Pancreas (tissue), 10 donors: ENCODE results near the gene SPTB. TPM values are rescaled to one million over a fixed set of nuclear protein-coding genes. Genes with fewer than 3 reads are reported as not detected.
A peak's percentile ranks its signal among the peaks of the same experiment; 100 is the strongest.

Experiments used
- ATAC-seq, 4 donors: fragments of 200-7000 bp; cut with Tn5 transposase; one replicate each; pipeline versions ENCODE4 v1.8.0 to v1.9.1; 2020; ENCODE audit warnings: mild to moderate bottlenecking in 4 of 4, moderate library complexity in 4 of 4
- DNase-seq, 6 donors: peaks; one replicate each; pipeline ENCODE4 v3.0.0-alpha.2; 2020
- FAIRE-seq: peaks from 2 replicates; lab custom pipeline; 2012; peaks lifted over from hg19 to GRCh38; lab: Jason Lieb, UNC
- H3K27ac ChIP-seq, 4 donors: fragments of 200-600 bp; sonication (generic); 1 replicate in 3 of 4; 2 replicates in 1 of 4; pipeline versions ENCODE4 v1.5.0 to v1.8.0; 2020
- H3K27me3 ChIP-seq, 4 donors: fragments of 200-600 bp; one replicate each; pipeline ENCODE4 v1.8.0; 2021
- H3K36me3 ChIP-seq, 3 donors: fragments of 200-600 bp; sonication (generic) in 1 of 3; one replicate each; pipeline versions ENCODE4 v1.5.0 to v1.8.0; 2020 to 2021
- H3K4me1 ChIP-seq, 3 donors: fragments of 200-600 bp; one replicate each; pipeline ENCODE4 v1.8.0; 2021
- H3K4me3 ChIP-seq, 4 donors: fragments of 200-600 bp; sonication (generic) in 2 of 4; one replicate each; pipeline versions ENCODE4 v1.5.0 to v1.8.0; 2020 to 2021
- H3K9me3 ChIP-seq, 4 donors: fragments of 200-600 bp; one replicate each; pipeline ENCODE4 v1.8.0; 2021
- CTCF ChIP-seq, 4 donors: fragments of 200-600 bp; sonication (generic) in 3 of 4; IDR thresholded peaks; one replicate each; pipeline versions ENCODE4 v1.5.0 to v1.8.0; 2021; ENCODE audit warnings: antibody characterized with exemption in 4 of 4
- WGBS, 2 donors: extraction: QIAGEN DNeasy Blood & Tissue Kit; methylation state at CpG; one replicate each; pipeline ENCODE4 v1.1.7; 2013; 5-methylcytosine and 5-hydroxymethylcytosine counted together
- intact Hi-C, 3 donors: fragments of 100-400 bp; cut with DNase I; formaldehyde crosslinking; loops; one replicate each; pipeline versions ENCODE4 v1.11.1 to v1.14.2; 2022
- polyA plus RNA-seq, 2 donors: library from polyadenylated mRNA; stranded (reverse); fragments of 200-250 nt; gene quantifications; one replicate each; pipeline ENCODE4 v1.2.3, GENCODE V29; 2013
- total RNA-seq, 6 donors: library from RNA; stranded (reverse); fragmentation: NEBNext Ultra II Directional in 4 of 6; extraction: Animal tissue kit (Norgen Biotek cat#: 25700) in 4 of 6; gene quantifications; one replicate each; pipeline versions ENCODE4 v1.2.1 to v1.2.4, GENCODE V29; 2021 to 2023
- donor health status: healthy with polysubstance abuse.
- donor health status: DM: no; HTN: no; CAD: no; lungs with moderate emphysema.
- donor health status: DM: no; HTN: no; CAD: no.
- donor health status: control.
- donor health status: control.
- donor health status: Bipolar disorder and iron deficiency.
- donor health status: DM: yes; HTN: yes; CAD: no.
- donor health status: DM: no; HTN: no; CAD: no.
- donor health status: DM: no; HTN: no; CAD: no.
- donor health status: DM: yes; HTN: yes; CAD: no.

SPTB gene
- total and polyA plus RNA-seq, 8 donors: 0.73 to 6.5 (median 2.8) TPM

- H3K9me3 ChIP-seq: no peaks in the 10 kb centered on the region
- H3K27ac ChIP-seq: peak overlapping the region; percentile 62 to 94 (median 77)
- H3K27me3 ChIP-seq: no peaks in the 10 kb centered on the region
- no peak for ATAC-seq
- H3K4me3 ChIP-seq: no peak overlapping the region
- WGBS, 2 donors: 88 to 91% methylated on average over 7 of the region's 7 CpGs
- TF ChIP-seq CTCF (IDR thresholded peaks at IDR 0.05): no peak
- no peak for DNase-seq
- H3K4me1 ChIP-seq: peaks cover 56 to 77% (median 58%) of the 10 kb centered on the region in 3 donors
- FAIRE-seq: no peak
- H3K36me3 ChIP-seq: no peaks in the 10 kb centered on the region
- intact Hi-C loops: no loop called here
These were observed 160.9 kb downstream of the SPTB start for GRCh38 chr14:64718762-64719161.

- no peak overlapping the region for H3K4me3 ChIP-seq
- TF ChIP-seq CTCF (IDR thresholded peaks at IDR 0.05): no peak
- ATAC-seq (peak; percentile 29 to 38 (median 34)), FAIRE-seq (no peak), DNase-seq (peak in 4 of 6 donors; percentile 78 to 88 (median 80))
- no peaks in the 10 kb centered on the region for H3K9me3 ChIP-seq
- no peaks in the 10 kb centered on the region for H3K36me3 ChIP-seq
- WGBS, 2 donors: 6 to 12% methylated on average over 6 of the region's 6 CpGs
- H3K27me3 ChIP-seq: no peaks in the 10 kb centered on the region
- peak overlapping the region; percentile 62 to 94 (median 77) for H3K27ac ChIP-seq
- intact Hi-C loops: no loop called here
- H3K4me1 ChIP-seq: peaks cover 56 to 74% (median 58%) of the 10 kb centered on the region in 3 donors
These were observed 161.8 kb downstream of the SPTB start for GRCh38 chr14:64717870-64718269.

- intact Hi-C loops: no loop called here
- peak; percentile 51 to 65 (median 56) for ATAC-seq
- H3K9me3 ChIP-seq: no peaks in the 10 kb centered on the region
- H3K4me3 ChIP-seq: peak overlapping the region in 2 of 4 donors; percentile 36 to 40
- H3K36me3 ChIP-seq: no peaks in the 10 kb centered on the region
- FAIRE-seq: no peak
- WGBS, 2 donors: 7 to 10% methylated on average over 22 of the region's 22 CpGs
- peak overlapping the region; percentile 54 to 88 (median 74) for H3K27ac ChIP-seq
- no peak for TF ChIP-seq CTCF (IDR thresholded peaks at IDR 0.05)
- H3K4me1 ChIP-seq: peaks cover 36 to 54% (median 38%) of the 10 kb centered on the region in 3 donors
- DNase-seq: peak in 5 of 6 donors; percentile 53 to 75 (median 62)
- H3K27me3 ChIP-seq: no peaks in the 10 kb centered on the region
These were observed 163.9 kb downstream of the SPTB start for GRCh38 chr14:64715628-64716412.

GRCh38 chr14:64715146-64715627 lies 164.5 kb downstream of the SPTB start:
- Histone ChIP-seq H3K9me3 (no peaks in the 10 kb centered on the region), H3K36me3 (no peaks in the 10 kb centered on the region), H3K27ac (peak overlapping the region; percentile 54 to 88 (median 74)), H3K4me3 (peak overlapping the region in 1 of 4 donors; percentile 40), H3K4me1 (peaks cover 30 to 52% (median 36%) of the 10 kb centered on the region in 3 donors), H3K27me3 (no peaks in the 10 kb centered on the region)
- intact Hi-C loops: no loop called here
- FAIRE-seq (no peak), DNase-seq (peak in 1 of 6 donors; percentile 8), ATAC-seq (no peak)
- no peak for TF ChIP-seq CTCF (IDR thresholded peaks at IDR 0.05)
- 23 to 32% methylated on average over 4 of the region's 4 CpGs for WGBS, 2 donors
